HG02642 (cell line): ENCODE data around the gene CREB1.
"Not testable (repeated sequence)": the region's sequence is repeated elsewhere in the genome, so short reads cannot be mapped to it uniquely, and the experiment has no call there.

Experiments used
- ATAC-seq: cut with Tn5 transposase; IDR thresholded peaks from one replicate; pipeline ENCODE4 v1.9.1; 2021; ENCODE audit warnings: mild to moderate bottlenecking; ENCODE audit not compliant: unreplicated experiment, poor library complexity

The CREB1 gene

DNA sequence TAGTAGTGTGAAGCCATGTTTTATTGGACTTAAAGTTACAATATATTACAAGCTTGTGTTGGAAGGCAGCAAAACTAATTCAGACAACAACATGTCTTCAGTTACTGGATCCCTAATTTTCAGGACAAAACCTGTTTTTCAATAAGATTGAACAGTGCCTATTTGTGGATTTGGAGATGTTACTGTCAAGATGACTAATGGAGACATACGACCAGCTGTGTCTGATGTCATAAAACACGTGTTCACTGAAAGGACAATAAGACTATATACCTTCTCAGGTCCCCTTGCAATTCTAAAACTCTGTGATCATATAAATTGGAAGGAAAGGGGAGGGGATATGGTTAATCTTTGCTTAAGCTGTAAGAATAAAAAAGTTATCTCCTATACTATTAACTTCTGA lies 73.7 kb downstream of the CREB1 start:
- ATAC-seq, result no peak

DNA sequence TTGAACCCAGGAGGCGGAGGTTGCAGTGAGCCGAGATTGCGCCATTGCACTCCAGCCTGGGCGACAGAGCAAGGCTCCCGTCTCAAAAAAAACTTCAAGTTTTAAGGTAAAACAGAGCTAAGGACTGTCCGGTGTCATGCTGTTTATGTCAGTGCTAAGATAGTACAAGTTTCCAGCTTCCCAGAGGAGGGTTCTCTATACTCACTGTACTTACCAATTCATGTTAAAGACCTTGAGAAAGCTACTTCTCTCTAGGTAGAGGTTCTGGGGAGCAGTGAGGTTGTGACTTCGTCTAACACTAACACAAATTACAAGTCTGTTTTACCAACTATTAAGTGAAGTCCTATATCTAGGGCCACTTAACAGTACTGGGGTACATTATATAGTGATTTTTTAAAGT lies 76.6 kb downstream of the CREB1 start:
- no peak for ATAC-seq

DNA sequence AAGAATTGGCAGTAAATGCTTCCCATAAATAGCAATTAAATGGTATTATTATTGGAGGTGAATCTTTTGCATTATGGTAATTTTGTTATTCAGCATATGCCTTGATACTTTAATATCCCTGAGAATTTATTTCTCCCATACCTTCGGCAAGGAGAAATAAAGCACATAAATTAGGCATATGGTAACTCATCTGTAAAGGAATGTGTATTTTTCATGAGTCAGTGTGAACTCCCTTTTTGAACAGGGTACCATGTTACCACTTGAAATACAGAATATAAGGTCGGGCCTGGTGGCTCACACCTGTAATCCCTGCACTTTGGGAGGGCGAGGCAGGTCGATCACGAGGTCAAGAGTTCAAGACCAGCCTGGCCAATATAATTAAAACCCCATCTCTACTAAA lies 77.1 kb downstream of the CREB1 start:
- no peak for ATAC-seq

DNA sequence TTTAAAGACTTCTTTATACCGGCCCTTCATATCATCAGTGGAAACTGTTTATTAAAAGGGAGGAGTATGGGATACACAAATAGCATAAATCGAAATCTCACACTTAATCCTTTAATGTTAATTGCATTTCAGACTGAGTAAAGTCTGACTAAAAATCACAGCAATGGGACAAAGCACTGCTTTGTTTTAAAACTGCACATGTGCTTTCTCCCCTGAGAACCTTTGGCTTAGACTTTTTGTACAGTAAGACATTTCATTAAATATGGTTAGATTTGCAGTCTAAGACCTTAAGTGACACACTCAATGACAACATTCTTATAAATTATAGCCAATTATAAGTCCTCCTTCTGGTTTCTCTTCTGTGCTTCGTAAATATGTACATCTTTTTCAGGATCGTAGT lies 83.0 kb downstream of the CREB1 start:
- ATAC-seq, result no peak

DNA sequence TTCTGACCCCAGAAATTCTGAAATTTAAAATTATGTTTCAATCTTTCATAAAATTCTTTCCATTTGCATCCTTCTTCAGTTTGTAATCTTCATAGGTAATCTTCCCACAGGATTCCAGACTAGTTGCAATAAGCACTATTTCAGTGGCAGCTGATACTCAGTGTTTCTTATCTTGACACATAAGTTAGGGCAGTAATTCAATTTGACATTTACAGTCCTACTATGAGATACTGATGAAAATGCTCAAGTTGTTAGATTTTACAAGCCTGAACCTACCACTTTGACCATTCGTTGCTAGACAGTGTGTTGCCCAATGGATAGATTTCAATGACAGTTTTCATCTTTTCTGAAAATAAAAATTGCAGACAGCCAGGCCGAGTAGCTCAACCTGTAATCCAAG lies 85.1 kb downstream of the CREB1 start:
- no peak for ATAC-seq

GRCh38 chr2:207616185-207616584 lies 86.4 kb downstream of the CREB1 start:
- ATAC-seq, result no peak

- ATAC-seq, result no peak
These were observed 87.4 kb downstream of the CREB1 start for GRCh38 chr2:207617011-207617671.

GRCh38 chr2:207619764-207620203 lies 90.0 kb downstream of the CREB1 start:
- peak; percentile 38 for ATAC-seq

DNA sequence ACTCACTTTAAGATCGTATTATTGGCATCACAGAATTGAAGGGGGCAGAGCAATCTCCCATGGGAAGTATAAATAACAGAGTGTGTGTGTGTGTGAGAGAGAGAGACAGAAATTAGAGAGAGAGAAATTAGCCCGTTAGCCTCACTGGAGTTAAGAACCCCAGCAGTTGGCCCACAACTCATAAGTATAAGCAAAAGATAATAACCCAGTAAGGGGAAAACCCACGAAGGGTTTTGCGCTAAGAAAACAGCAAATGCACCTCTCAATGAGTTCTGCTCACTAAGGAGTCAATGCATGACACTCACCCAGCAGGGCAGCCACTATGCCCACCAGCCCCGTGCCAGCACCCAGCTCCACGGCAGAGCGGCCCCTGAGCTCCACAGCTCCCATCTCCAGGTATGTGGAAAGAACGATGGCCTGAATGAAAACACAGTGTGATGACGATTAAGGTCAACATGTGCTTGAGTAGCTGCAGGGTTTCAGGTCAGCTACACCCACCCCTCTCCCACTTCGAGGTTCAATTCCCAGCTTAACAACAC lies 91.8 kb downstream of the CREB1 start:
- no peak for ATAC-seq

GRCh38 chr2:207624185-207625013 lies 94.6 kb downstream of the CREB1 start:
- peak; percentile 35 for ATAC-seq

- ATAC-seq, result peak; percentile 67
These were observed 95.5 kb downstream of the CREB1 start, which contains the start of gene METTL21A for GRCh38 chr2:207625014-207625907. TSS of gene METTL21A (minus strand) at chr2:207625394. CDS start at chr2:207624375, 1,019 bp downstream.

DNA sequence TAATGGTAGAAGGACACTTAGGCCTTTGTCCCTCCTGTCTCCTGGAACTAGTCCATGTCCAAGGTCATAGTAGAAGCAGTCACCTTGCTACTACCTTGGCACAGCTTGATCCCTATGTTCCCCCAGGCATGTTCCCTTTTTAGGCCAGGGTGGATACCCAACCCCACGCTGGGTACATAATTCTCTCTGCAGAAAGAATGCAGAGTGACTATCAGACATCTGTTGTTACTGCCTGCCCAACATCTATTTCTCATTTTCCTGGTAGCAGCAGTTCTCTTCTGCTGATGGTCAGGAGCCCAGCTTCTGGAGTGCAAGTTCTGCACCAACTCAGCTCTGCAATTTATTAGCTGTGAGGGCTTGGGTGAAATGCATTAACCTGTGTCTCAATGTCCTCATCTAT lies 99.8 kb downstream of the CREB1 start:
- ATAC-seq, result no peak

DNA sequence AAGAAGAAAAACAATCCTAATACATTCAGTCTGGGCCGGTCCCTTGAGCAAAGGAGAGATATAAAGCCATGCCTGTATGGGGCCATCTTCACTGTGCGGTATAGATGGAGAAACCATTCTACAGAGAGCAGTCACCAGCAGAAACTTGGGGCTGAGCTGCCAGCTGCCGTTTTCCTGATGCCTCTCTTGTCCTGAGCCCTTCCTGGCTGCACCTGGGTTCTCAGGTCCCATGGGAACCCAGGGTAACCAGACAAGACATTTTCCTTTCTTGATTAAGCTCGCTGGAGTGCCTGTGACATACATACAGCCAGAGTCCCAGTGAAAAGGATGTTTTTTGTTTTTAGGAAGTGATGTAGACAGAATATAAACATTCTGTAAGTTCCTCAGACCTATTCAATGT lies 100.7 kb downstream of the CREB1 start:
- no peak for ATAC-seq

- ATAC-seq, result peak; percentile 39
These were observed 103.1 kb downstream of the CREB1 start for GRCh38 chr2:207632575-207633493.

DNA sequence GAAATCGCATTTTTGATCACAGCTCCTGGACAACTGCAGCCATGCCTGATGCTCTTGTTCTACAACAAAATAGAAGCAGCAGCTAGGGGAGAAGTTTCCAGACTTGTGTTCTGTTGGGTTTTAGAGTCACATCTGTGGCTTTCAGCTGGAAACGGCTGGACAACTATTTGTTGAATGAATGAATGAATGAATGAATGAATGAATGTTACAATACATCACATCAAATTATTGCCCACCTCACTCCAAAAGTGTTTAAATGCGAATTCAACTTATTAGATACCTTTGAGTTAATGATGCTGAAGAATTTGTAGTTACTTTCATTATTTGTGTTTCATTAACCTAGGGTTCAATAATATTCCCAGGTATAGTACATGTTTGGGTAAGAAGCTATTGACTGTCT lies 103.9 kb downstream of the CREB1 start:
- ATAC-seq, result no peak

DNA sequence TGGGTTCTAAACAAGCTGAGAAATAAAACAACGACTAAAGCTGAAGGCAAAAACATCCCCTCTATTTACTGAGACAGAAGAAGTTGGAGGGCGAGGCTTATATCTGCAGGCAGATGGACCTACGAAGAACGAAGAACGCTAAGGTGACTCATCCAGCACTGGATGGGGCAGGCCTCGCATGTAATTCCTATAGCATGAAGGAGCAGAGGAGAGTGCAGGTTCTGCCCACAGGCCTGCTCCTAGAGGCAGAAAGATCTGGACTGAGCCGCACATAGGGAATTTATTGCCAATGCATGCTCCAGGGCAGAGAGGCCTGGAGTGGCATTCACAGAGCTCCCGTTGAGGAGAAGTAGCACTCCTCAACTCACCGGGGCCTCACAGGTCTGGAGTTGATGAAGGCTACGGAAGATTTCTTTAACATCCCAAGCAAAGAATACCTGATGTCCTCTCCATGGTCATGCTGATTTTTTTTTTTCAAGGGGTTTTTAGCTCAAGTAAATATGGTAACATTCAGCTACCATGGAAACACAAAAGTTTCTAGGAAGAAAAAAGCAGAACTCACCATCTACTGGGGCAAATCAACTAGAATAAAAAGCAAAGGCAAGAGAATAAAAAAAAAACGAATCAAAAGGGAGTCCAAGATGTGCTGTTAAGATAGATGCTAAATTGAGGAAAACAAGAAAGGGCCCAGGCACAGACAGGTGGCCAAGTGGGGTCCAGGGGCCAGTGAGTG lies 105.9 kb downstream of the CREB1 start:
- no peak for ATAC-seq

- not testable (repeated sequence) for ATAC-seq
These were observed 109.5 kb downstream of the CREB1 start for GRCh38 chr2:207639288-207639687.

DNA sequence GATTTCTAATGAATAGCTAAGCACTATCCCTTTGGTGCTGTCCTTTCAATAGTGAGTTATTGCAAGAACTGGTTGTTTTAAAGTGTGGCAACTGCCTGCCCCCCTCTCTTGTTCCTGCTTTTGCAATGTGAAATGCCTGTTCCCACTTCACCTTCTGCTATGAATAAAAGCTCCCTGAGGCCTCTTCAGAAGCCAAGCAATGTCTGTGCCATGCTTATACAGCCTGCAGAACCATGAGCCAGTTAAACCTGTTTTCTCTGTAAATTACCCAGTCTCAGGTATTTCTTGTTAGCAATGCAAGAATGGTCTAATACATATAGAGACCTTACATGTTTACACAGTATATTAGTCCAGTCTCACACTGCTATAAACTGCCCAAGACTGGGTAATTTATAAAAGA lies 110.4 kb downstream of the CREB1 start:
- ATAC-seq, result no peak

DNA sequence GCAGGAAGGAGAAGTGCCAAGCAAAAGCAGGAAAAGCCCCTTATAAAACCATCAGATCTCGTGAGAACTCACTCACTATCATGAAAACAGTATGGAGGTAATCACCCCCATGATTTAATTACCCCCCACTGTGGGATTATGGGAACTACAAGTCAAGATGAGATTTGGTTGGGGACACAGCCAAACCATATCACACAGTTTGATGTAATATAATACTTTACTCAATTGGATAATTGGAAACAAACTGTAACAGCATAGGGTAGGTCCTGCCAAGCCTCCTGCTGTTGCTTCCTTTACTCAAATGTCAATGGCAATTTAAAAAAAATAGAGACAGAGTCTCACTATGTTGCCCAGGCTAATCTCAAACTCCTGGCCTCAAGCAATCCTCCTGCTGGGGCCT lies 110.9 kb downstream of the CREB1 start:
- no peak for ATAC-seq
